ENCODE data around the gene HYAL1.
"Not testable (repeated sequence)": the region's sequence is repeated elsewhere in the genome, so short reads cannot be mapped to it uniquely, and the experiment has no call there.

The HYAL1 gene

GRCh38 chr3:50318163-50318562 is 14.8 kb upstream of the HYAL1 start:
- H3K4me3 Mint-ChIP-seq: no peak overlapping the region
- no peaks in the 10 kb centered on the region for H3K36me3 Mint-ChIP-seq
- no peak for ATAC-seq (ENCODE audit: low read depth)
- H3K4me1 Mint-ChIP-seq: peaks cover 38% of the 10 kb centered on the region
- no peak overlapping the region for H3K27ac Mint-ChIP-seq
- DNase-seq (ENCODE audit: low spot score in 2 of 2): no peak
- no peaks in the 10 kb centered on the region for H3K27me3 Mint-ChIP-seq
- no peaks in the 10 kb centered on the region for H3K9me3 Mint-ChIP-seq

GRCh38 chr3:50317300-50317699 is 13.9 kb upstream of the HYAL1 start:
- H3K9me3 Mint-ChIP-seq: no peaks in the 10 kb centered on the region
- no peaks in the 10 kb centered on the region for H3K27me3 Mint-ChIP-seq
- H3K36me3 Mint-ChIP-seq: no peaks in the 10 kb centered on the region
- no peak overlapping the region for H3K27ac Mint-ChIP-seq
- ATAC-seq (ENCODE audit: low read depth): no peak
- DNase-seq (ENCODE audit: low spot score in 2 of 2): no peak
- peaks cover 36% of the 10 kb centered on the region for H3K4me1 Mint-ChIP-seq
- H3K4me3 Mint-ChIP-seq: no peak overlapping the region

GRCh38 chr3:50316657-50317242 is 13.4 kb upstream of the HYAL1 start:
- Mint-ChIP-seq H3K27ac (peak overlapping the region; percentile 80), H3K9me3 (no peaks in the 10 kb centered on the region), H3K4me3 (peak overlapping the region; percentile 79), H3K36me3 (no peaks in the 10 kb centered on the region), H3K27me3 (no peaks in the 10 kb centered on the region), H3K4me1 (peaks cover 36% of the 10 kb centered on the region)
- peak; percentile 57 for ATAC-seq (ENCODE audit: low read depth)
- DNase-seq (ENCODE audit: low spot score in 2 of 2): peak in 1 of 2 donors; percentile 44

- no peaks in the 10 kb centered on the region for H3K9me3 Mint-ChIP-seq
Measured at GRCh38 chr3:50314816-50315215, 11.4 kb upstream of the HYAL1 start.

GRCh38 chr3:50314342-50314741 is 11.0 kb upstream of the HYAL1 start:
- Mint-ChIP-seq H3K4me3 (no peak overlapping the region), H3K36me3 (no peaks in the 10 kb centered on the region), H3K4me1 (peaks cover 25% of the 10 kb centered on the region), H3K9me3 (no peaks in the 10 kb centered on the region), H3K27me3 (no peaks in the 10 kb centered on the region), H3K27ac (no peak overlapping the region)
- DNase-seq (ENCODE audit: low spot score in 2 of 2) (no peak), ATAC-seq (ENCODE audit: low read depth) (no peak)

More at GRCh38 chr3:50314816-50315215, 11.4 kb upstream of the HYAL1 start:
- ATAC-seq (ENCODE audit: low read depth): no peak
- DNase-seq (ENCODE audit: low spot score in 2 of 2): no peak
- peaks cover 27% of the 10 kb centered on the region for H3K4me1 Mint-ChIP-seq
- H3K27ac Mint-ChIP-seq: no peak overlapping the region
- H3K4me3 Mint-ChIP-seq: no peak overlapping the region
- H3K36me3 Mint-ChIP-seq: no peaks in the 10 kb centered on the region
- H3K27me3 Mint-ChIP-seq: no peaks in the 10 kb centered on the region

GRCh38 chr3:50312041-50312440 is 8.7 kb upstream of the HYAL1 start:
- not testable (repeated sequence) for H3K27ac Mint-ChIP-seq, H3K9me3 Mint-ChIP-seq

GRCh38 chr3:50304601-50305000 is 1.2 kb upstream of the HYAL1 start:
- Mint-ChIP-seq H3K27me3 (no peaks in the 10 kb centered on the region), H3K27ac (no peak overlapping the region), H3K9me3 (no peaks in the 10 kb centered on the region), H3K4me3 (no peak overlapping the region), H3K36me3 (no peaks in the 10 kb centered on the region), H3K4me1 (peaks cover 10% of the 10 kb centered on the region)
- no peak for DNase-seq (ENCODE audit: low spot score in 2 of 2)
- ATAC-seq (ENCODE audit: low read depth): no peak

More at GRCh38 chr3:50312041-50312440, 8.7 kb upstream of the HYAL1 start:
- not testable (repeated sequence) for H3K27me3 Mint-ChIP-seq; DNase-seq (ENCODE audit: low spot score in 2 of 2); ATAC-seq (ENCODE audit: low read depth); H3K36me3 Mint-ChIP-seq; H3K4me3 Mint-ChIP-seq
- peaks cover 12% of the 10 kb centered on the region for H3K4me1 Mint-ChIP-seq

- H3K4me3 Mint-ChIP-seq: no peak overlapping the region
Measured at GRCh38 chr3:50302095-50303012, 1.0 kb downstream of the HYAL1 start.

GRCh38 chr3:50300681-50301254 is 2.6 kb downstream of the HYAL1 start:
- Mint-ChIP-seq H3K9me3 (no peaks in the 10 kb centered on the region), H3K27me3 (no peaks in the 10 kb centered on the region), H3K4me1 (peaks cover 20% of the 10 kb centered on the region), H3K36me3 (no peaks in the 10 kb centered on the region), H3K4me3 (peak overlapping the region; percentile 94), H3K27ac (peak overlapping the region; percentile 97)
- ATAC-seq (ENCODE audit: low read depth) (no peak), DNase-seq (ENCODE audit: low spot score in 2 of 2) (no peak)

More at GRCh38 chr3:50302095-50303012, 1.0 kb downstream of the HYAL1 start:
- Mint-ChIP-seq H3K4me1 (peaks cover 17% of the 10 kb centered on the region), H3K27me3 (no peaks in the 10 kb centered on the region), H3K36me3 (no peaks in the 10 kb centered on the region), H3K27ac (no peak overlapping the region), H3K9me3 (no peaks in the 10 kb centered on the region)
- ATAC-seq (ENCODE audit: low read depth): no peak
- DNase-seq (ENCODE audit: low spot score in 2 of 2): no peak

- H3K4me1 Mint-ChIP-seq: peaks cover 20% of the 10 kb centered on the region
- peak overlapping the region; percentile 97 for H3K27ac Mint-ChIP-seq
- no peaks in the 10 kb centered on the region for H3K9me3 Mint-ChIP-seq
- no peak for DNase-seq (ENCODE audit: low spot score in 2 of 2)
- ATAC-seq (ENCODE audit: low read depth): no peak
- peak overlapping the region; percentile 94 for H3K4me3 Mint-ChIP-seq
- no peaks in the 10 kb centered on the region for H3K36me3 Mint-ChIP-seq
- H3K27me3 Mint-ChIP-seq: no peaks in the 10 kb centered on the region
Measured at GRCh38 chr3:50299929-50300680, 3.3 kb downstream of the HYAL1 start.

GRCh38 chr3:50299638-50299928 is 3.8 kb downstream of the HYAL1 start:
- peak overlapping the region; percentile 97 for H3K27ac Mint-ChIP-seq
- peaks cover 20% of the 10 kb centered on the region for H3K4me1 Mint-ChIP-seq
- DNase-seq (ENCODE audit: low spot score in 2 of 2) (no peak), ATAC-seq (ENCODE audit: low read depth) (no peak)
- no peaks in the 10 kb centered on the region for H3K9me3 Mint-ChIP-seq
- no peaks in the 10 kb centered on the region for H3K27me3 Mint-ChIP-seq
- no peaks in the 10 kb centered on the region for H3K36me3 Mint-ChIP-seq
- peak overlapping the region; percentile 94 for H3K4me3 Mint-ChIP-seq

GRCh38 chr3:50298836-50299637 is 4.3 kb downstream of the HYAL1 start, which contains the start of the genes HYAL3 and NAA80:
Gene HYAL3, minus strand, starts transcription at chr3:50299405. Its CDS starts 3,803 bp downstream, at chr3:50295602.
Gene NAA80, minus strand, starts transcription at chr3:50299405. Its CDS starts 1,942 bp downstream, at chr3:50297463.
- no peaks in the 10 kb centered on the region for H3K27me3 Mint-ChIP-seq
- no peaks in the 10 kb centered on the region for H3K9me3 Mint-ChIP-seq
- H3K4me1 Mint-ChIP-seq: peaks cover 20% of the 10 kb centered on the region
- H3K27ac Mint-ChIP-seq: peak within 1 kb of the TSS; percentile 97
- peak within 1 kb of the TSS; percentile 94 for H3K4me3 Mint-ChIP-seq
- DNase-seq (ENCODE audit: low spot score in 2 of 2) (peak; percentile 96 to 99), ATAC-seq (ENCODE audit: low read depth) (peak; percentile 85)
- no peaks in the 10 kb centered on the region for H3K36me3 Mint-ChIP-seq
